ENCODE measurements around the gene ADAMTSL1. TPM values are rescaled to one million over a fixed set of nuclear protein-coding genes. Genes with fewer than 3 reads are reported as not detected.

ADAMTSL1 gene
- total RNA-seq, 1 experiment from 2014 or later = not detected

- no peak for TF ChIP-seq CTCF (IDR thresholded peaks at IDR 0.05 in 2 of 3, conservative IDR thresholded peaks at IDR 0.05 in 1 of 3; ENCODE audit: borderline replicate concordance in 1 of 3, insufficient read depth in 1 of 3, low read depth in 2 of 3, low read length in 2 of 3)
- no peak for TF ChIP-seq SP1 (IDR thresholded peaks at IDR 0.05; ENCODE audit: low read depth)
- TF ChIP-seq CEBPB (IDR thresholded peaks at IDR 0.05; ENCODE audit: low read depth) = no peak
- no peak for TF ChIP-seq EZH2phosphoT487 (IDR thresholded peaks at IDR 0.05; ENCODE audit: borderline replicate concordance)
- TF ChIP-seq CBX3 (IDR thresholded peaks at IDR 0.05; ENCODE audit: low read depth) = no peak
These were observed 452.6 kb downstream of the ADAMTSL1 start (continued) for GRCh38 chr9:18926513-18926912.

GRCh38 chr9:18928711-18929110, 454.8 kb downstream of the ADAMTSL1 start:
- Histone ChIP-seq H3K27ac (ENCODE audit: low read depth, low read length) (no peak overlapping the region), H3K9me2 (ENCODE audit: insufficient read depth) (no peaks in the 10 kb centered on the region), H4K20me1 (ENCODE audit: insufficient read depth) (no peaks in the 10 kb centered on the region), H3K36me3 (ENCODE audit: control insufficient read depth in 1 of 2, insufficient read depth in 2 of 2, low read length in 2 of 2) (no peaks in the 10 kb centered on the region), H3K4me3 (replicated peaks in 1 of 2; ENCODE audit: low read depth in 1 of 2, low read length in 2 of 2) (no peak overlapping the region), H3K4me1 (ENCODE audit: control insufficient read depth in 1 of 2, insufficient read depth in 2 of 2, low read length in 2 of 2) (no peaks in the 10 kb centered on the region), H3K9ac (ENCODE audit: low read length) (no peak overlapping the region), H3K27me3 (ENCODE audit: insufficient read depth, low read length) (peaks cover 4% of the 10 kb centered on the region; the same call in 1 of the 2 replicates), H3K79me2 (ENCODE audit: insufficient read depth, low read length) (no peaks in the 10 kb centered on the region), H3K4me2 (ENCODE audit: low read length) (no peak overlapping the region), H2AFZ (ENCODE audit: low read depth, low read length, poor library complexity, severe bottlenecking) (no peak overlapping the region), H3K9me3 (ENCODE audit: control insufficient read depth in 1 of 2, insufficient read depth in 1 of 2, low read depth in 1 of 2, low read length in 2 of 2) (no peaks in the 10 kb centered on the region)
- CTCF ChIA-PET = no interaction called here
- intact Hi-C loops (cut with micrococcal nuclease) = no loop called here
- no peak for DNase-seq (ENCODE audit: low read depth, low spot score)
- ATAC-seq = no peak
- no peak for TF ChIP-seq REST (IDR thresholded peaks at IDR 0.05; ENCODE audit: low read depth)
- no peak for TF ChIP-seq EGR1 (IDR thresholded peaks at IDR 0.05; ENCODE audit: low read depth)
- no peak for TF ChIP-seq POLR2A (IDR thresholded peaks at IDR 0.05; ENCODE audit: borderline replicate concordance, extremely low read depth, insufficient read depth, insufficient read length)
- TF ChIP-seq ATF3 (IDR thresholded peaks at IDR 0.05) = no peak
- no peak for TF ChIP-seq SRF (IDR thresholded peaks at IDR 0.05; ENCODE audit: low read depth)
- TF ChIP-seq MAX (IDR thresholded peaks at IDR 0.05) = no peak
- TF ChIP-seq TCF7L2 (IDR thresholded peaks at IDR 0.05; ENCODE audit: borderline replicate concordance, extremely low read depth, insufficient read depth, insufficient read length) = no peak
- no peak for TF ChIP-seq CTCF (IDR thresholded peaks at IDR 0.05 in 2 of 3, conservative IDR thresholded peaks at IDR 0.05 in 1 of 3; ENCODE audit: borderline replicate concordance in 1 of 3, insufficient read depth in 1 of 3, low read depth in 2 of 3, low read length in 2 of 3)
- no peak for TF ChIP-seq ZFX (IDR thresholded peaks at IDR 0.05)
- TF ChIP-seq RAD21 (IDR thresholded peaks at IDR 0.05; ENCODE audit: low read depth) = no peak
- RAD21 ChIA-PET (ENCODE audit: low non-redundant PET in 1 of 2, low total read pairs in 2 of 2, uncharacterized antibody in 2 of 2, unreplicated experiment in 2 of 2) = no interaction called here
- POLR2A ChIA-PET = no interaction called here
- no TSS peak for BruUV-seq (replicated peaks)
